Bronchial epithelial cell (primary cell): ENCODE measurements around the gene MST1. TPM values are rescaled to one million over a fixed set of nuclear protein-coding genes. Genes with fewer than 3 reads are reported as not detected.

Source experiments
- DNase-seq: peaks from one replicate; pipeline ENCODE4 v3.0.0-alpha.2; 2010; ENCODE audit warnings: low read depth
- FAIRE-seq: peaks from 2 replicates; lab custom pipeline; 2011; peaks lifted over from hg19 to GRCh38; lab: Jason Lieb, UNC
- H3K27me3 ChIP-seq: 2 replicates; pipeline ENCODE4 v1.5.1; 2011; ENCODE audit warnings: low read length; ENCODE audit not compliant: control insufficient read depth, insufficient read depth
- H3K36me3 ChIP-seq: 2 replicates; pipeline ENCODE4 v1.5.1; 2011; ENCODE audit warnings: low read length; ENCODE audit not compliant: control insufficient read depth, insufficient read depth
- H3K4me3 ChIP-seq: 2 replicates; pipeline ENCODE4 v1.5.1; 2011; ENCODE audit warnings: mild to moderate bottlenecking, low read depth, low read length, control low read depth
- CTCF ChIP-seq: IDR thresholded peaks from 2 replicates; pipeline ENCODE4 v1.5.1; 2011; ENCODE audit warnings: mild to moderate bottlenecking, moderate library complexity, low read length, control low read depth, inconsistent platforms; ENCODE audit not compliant: insufficient read depth, severe bottlenecking
- total RNA-seq: library from RNA; depleted of rRNA; stranded (reverse); fragments of >200 nt; gene quantifications from 2 replicates; pipeline ENCODE4 v1.2.1, GENCODE V29; 2014

The MST1 gene
- total RNA-seq, 1 donor from 2014 or later: 4.7 TPM

GRCh38 chr3:49712631-49713317 lies 23.5 kb upstream of the MST1 start:
- no peaks in the 10 kb centered on the region for H3K27me3 ChIP-seq
- peaks cover 8% of the 10 kb centered on the region for H3K36me3 ChIP-seq
- FAIRE-seq: no peak
- no peak for DNase-seq
- no peak for TF ChIP-seq CTCF
- H3K4me3 ChIP-seq: no peak overlapping the region

DNA sequence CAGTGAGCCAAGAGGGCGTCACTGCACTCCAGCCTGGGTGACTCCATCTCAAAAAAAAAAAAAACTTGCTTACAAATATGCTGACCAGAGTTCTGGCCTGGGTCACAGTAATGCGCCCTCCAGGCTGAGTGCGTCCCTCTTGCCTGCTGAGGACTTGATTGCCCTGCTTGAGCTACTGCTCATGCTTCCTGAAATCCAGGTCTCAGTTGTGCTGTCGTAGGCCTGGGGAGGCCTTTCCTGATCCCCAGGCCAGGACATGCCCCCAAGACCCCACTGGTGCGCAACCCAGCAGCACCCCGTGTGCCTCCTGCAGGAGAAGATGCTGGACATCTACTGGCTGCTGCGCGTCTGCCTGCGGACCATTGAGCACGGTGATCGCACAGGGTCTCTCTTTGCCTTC lies 22.9 kb upstream of the MST1 start:
- TF ChIP-seq CTCF: no peak
- Histone ChIP-seq H3K36me3 (peaks cover 10% of the 10 kb centered on the region), H3K27me3 (no peaks in the 10 kb centered on the region), H3K4me3 (no peak overlapping the region)
- FAIRE-seq (no peak), DNase-seq (no peak)

GRCh38 chr3:49711489-49711888 lies 22.2 kb upstream of the MST1 start:
- Histone ChIP-seq H3K27me3 (no peaks in the 10 kb centered on the region), H3K4me3 (no peak overlapping the region), H3K36me3 (peaks cover 10% of the 10 kb centered on the region)
- TF ChIP-seq CTCF: no peak
- FAIRE-seq (no peak), DNase-seq (no peak)

DNA sequence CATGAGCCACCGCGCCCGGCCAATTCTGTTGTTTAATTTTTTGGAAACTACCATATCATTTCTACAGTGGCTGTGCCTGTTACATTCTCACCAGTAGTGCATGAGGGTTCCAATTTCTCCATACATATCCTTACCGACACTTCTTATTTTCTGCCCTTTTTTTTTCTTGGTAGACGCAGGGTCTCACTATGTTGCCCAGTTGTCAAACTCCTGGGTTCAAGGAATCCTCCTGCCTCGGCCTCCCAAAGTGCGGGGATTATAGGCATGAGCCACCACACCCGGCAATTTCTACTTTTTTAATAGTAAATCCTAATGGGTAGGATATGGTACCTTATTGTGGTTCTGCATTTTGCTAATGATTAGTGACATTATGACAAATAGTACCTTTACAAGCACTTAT lies 20.6 kb upstream of the MST1 start:
- DNase-seq: no peak
- no peak for FAIRE-seq
- TF ChIP-seq CTCF: no peak
- no peaks in the 10 kb centered on the region for H3K27me3 ChIP-seq
- H3K36me3 ChIP-seq: peaks cover 4% of the 10 kb centered on the region
- no peak overlapping the region for H3K4me3 ChIP-seq

DNA sequence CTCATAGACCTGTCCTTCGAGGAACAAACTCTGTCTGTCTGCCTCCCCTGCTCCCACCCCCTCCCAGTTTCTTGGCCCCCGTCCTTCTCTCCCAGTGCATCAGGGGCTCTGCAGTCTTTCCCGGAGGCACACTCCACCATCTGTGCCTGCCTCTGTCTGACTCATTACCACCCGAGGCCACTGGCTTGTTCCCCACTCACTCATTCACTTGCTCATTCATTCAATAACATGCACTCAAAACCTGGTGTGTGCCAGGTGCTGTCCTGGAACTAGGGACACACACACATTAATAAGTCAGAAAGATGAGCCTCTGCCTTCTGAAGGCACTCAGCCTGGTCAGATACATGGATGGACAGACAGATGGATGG lies 17.8 kb upstream of the MST1 start:
- no peak for FAIRE-seq
- peaks cover 11% of the 10 kb centered on the region for H3K36me3 ChIP-seq
- DNase-seq: peak; percentile 26
- H3K27me3 ChIP-seq: no peaks in the 10 kb centered on the region
- no peak overlapping the region for H3K4me3 ChIP-seq
- TF ChIP-seq CTCF: no peak
